ENCODE data around the gene VAMP7. TPM values are rescaled to one million over a fixed set of nuclear protein-coding genes. Genes with fewer than 3 reads are reported as not detected.

VAMP7 gene
- 10 to 100 TPM; 29.2 to 44.7 (median 41.4) TPM for total RNA-seq

- TF ChIP-seq CTCF (IDR thresholded peaks at IDR 0.05; ENCODE audit: low read depth): no peak
Observed at GRCh38 chrX:155881158-155881993, at the start of gene VAMP7. TSS of gene VAMP7 (plus strand) at chrX:155881345. CDS start at chrX:155889467, 8,122 bp downstream.

- no peak for TF ChIP-seq CTCF (IDR thresholded peaks at IDR 0.05; ENCODE audit: low read depth)
Observed at GRCh38 chrX:155841232-155841631, 39.9 kb upstream of the VAMP7 start.

GRCh38 chrX:155857561-155857960 is 23.6 kb upstream of the VAMP7 start:
- TF ChIP-seq CTCF (IDR thresholded peaks at IDR 0.05; ENCODE audit: low read depth): no peak

GRCh38 chrX:155864655-155865054 is 16.5 kb upstream of the VAMP7 start:
- no peak for TF ChIP-seq CTCF (IDR thresholded peaks at IDR 0.05; ENCODE audit: low read depth)

- TF ChIP-seq CTCF (IDR thresholded peaks at IDR 0.05; ENCODE audit: low read depth): no peak
Observed at GRCh38 chrX:155865193-155865592, 16.0 kb upstream of the VAMP7 start.

GRCh38 chrX:155867821-155868220 is 13.3 kb upstream of the VAMP7 start:
- TF ChIP-seq CTCF (IDR thresholded peaks at IDR 0.05; ENCODE audit: low read depth): no peak

GRCh38 chrX:155870958-155871357 is 10.2 kb upstream of the VAMP7 start:
- TF ChIP-seq CTCF (IDR thresholded peaks at IDR 0.05; ENCODE audit: low read depth): no peak
